Measurements from ENCODE around the gene MZF1.
"Not testable (repeated sequence)": the region's sequence is repeated elsewhere in the genome, so short reads cannot be mapped to it uniquely, and the experiment has no call there.

The MZF1 gene

DNA sequence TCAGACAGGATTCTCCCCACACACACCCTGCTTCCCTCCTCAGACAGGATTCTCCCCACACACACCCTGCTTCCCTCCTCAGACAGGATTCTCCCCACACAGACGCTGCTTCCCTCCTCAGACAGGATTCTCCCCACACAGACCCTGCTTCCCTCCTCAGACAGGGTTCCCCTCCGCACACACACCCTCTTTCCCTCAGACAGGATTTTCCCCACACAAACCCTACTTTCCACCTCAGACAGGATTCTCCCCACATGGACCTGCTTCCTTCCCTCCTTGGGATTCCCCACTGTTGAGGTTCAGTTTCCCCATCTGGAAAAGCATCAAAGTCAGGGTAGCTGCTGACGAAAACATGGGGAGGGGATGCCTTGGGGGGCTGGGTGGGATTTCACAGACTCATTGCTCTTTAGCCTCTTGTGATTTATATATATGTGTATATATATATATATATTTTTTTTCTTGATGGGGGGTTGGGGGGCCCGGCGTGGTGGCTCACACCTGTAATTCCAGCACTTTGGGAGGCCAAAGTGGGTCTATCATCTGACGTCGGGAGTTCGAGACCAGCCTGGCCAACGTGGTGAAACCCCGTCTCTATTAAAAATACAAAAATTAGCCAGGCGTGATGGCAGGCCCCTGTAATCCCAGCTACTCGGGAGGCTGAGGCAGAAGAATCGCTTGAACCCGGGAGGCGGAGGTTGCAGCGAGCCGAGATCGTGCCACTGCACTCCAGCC lies 30.3 kb downstream of the MZF1 start:
- not testable (repeated sequence) for DNase-seq (ENCODE audit: low spot score)

DNA sequence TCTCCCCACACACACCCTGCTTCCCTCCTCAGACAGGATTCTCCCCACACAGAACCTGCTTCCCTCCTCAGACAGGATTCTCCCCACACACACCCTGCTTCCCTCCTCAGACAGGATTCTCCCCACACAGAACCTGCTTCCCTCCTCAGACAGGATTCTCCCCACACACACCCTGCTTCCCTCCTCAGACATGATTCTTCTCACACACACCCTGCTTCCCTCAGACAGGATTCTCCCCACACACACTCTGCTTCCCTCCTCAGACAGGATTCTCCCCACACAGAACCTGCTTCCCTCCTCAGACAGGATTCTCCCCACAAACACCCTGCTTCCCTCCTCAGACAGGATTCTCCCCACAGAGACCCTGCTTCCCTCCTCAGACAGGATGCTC lies 34.0 kb downstream of the MZF1 start:
- not testable (repeated sequence) for DNase-seq (ENCODE audit: low spot score)

DNA sequence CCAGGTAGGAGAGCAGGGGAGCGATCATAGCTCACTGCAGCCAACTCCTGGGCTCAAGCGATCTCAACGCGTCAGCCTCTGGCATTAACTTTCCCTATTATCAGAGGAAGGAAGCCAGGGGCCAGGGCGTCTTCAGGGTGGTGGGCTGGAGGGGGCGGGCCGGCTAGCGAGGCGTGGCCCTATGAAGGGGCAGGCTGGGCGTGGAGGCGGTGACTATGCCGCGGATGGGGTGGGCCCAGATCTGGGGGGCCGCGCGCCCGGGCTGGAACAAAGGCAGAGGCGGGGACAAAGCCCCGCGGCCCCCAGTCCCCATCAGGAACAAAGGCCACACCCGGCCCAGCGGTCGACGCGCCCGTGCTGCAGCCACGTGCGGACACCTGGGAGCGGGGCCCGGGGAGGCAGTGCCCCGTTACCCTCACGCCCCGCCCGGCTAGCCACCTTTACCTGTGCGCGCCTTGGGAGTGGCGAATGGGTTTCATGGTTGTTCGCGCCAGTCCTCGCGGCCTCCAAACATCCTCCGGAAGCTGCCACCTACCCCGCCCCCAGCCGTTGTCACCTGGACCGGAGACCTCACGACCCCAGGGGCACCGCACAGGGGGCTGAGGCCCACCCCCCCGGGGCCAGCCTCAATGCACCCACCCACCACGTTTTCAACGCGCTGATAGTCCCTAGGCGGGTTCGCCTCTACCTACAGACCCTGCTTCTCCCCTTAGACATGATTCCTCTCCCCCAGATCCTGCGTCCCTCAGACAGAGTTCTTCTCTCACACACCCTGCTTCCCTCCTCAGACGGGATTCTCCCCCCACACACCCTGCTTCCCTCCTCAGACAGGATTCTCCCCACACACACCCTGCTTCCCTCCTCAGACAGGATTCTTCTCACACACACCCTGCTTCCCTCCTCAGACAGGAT lies 34.6 kb downstream of the MZF1 start:
- no peak for DNase-seq (ENCODE audit: low spot score)

DNA sequence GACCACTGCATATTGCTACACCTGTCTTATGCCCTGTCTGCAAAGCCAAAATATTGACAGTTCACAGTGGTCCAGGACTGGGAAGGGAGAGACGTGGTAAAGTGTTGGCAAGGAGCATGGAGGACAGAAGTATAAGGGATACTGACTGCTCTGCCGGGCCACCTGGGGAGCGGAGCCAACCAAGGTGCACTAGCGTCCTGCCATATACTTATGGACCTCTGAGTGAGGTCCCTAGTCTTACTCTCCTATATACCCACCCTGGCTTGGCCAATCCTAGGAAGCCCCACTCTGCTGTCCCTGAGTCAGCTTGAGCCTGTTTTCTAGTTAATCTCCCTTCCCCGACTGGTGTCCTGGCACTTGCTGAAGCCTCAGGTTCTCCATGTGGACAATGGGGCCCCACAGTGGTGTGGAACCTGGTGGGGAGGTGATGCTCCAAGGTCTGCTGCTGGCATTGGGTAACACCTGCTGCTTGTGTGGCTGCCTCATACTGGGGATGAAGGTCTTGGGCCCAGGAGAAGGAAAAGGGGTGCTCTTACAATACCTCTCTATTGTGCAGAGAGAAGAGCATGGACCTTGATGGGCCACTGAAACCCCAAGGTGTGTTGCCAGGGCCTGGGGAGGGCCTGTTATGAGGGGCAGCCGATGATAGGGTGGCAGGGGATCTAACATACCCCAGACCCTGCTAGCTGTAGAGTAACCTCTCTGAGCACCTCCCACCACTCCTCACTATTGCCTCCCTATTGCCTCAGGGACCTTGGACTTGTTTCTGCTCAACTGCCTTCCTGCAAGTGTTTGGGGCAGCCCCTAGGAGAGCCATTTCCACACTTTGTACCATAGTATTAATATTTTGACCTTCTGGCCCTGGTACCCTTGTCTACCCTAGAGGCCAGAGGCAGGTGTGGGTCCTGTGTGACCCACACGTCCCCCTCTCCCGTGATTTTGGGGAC lies 36.0 kb downstream of the MZF1 start:
- no peak for DNase-seq (ENCODE audit: low spot score)

DNA sequence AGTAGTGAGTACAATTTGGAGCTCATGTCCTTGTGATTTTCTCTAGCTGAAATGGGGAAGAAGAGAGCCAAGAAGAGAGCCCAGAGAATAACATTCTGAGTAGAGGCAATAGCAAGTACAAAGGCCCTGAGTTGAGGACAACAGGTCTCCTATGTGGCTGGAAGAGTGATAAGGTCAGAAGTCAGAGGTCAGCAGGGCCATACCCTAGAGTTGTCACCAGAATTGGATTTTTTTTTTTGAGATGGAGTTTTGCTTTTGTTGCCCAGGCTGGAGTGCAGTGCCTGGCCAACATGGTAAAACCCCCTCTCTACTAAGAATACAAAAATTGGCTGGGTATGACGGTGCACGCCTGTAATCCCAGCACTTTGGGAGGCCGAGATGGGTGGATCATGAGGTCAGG lies 37.3 kb downstream of the MZF1 start:
- DNase-seq (ENCODE audit: low spot score), result no peak

DNA sequence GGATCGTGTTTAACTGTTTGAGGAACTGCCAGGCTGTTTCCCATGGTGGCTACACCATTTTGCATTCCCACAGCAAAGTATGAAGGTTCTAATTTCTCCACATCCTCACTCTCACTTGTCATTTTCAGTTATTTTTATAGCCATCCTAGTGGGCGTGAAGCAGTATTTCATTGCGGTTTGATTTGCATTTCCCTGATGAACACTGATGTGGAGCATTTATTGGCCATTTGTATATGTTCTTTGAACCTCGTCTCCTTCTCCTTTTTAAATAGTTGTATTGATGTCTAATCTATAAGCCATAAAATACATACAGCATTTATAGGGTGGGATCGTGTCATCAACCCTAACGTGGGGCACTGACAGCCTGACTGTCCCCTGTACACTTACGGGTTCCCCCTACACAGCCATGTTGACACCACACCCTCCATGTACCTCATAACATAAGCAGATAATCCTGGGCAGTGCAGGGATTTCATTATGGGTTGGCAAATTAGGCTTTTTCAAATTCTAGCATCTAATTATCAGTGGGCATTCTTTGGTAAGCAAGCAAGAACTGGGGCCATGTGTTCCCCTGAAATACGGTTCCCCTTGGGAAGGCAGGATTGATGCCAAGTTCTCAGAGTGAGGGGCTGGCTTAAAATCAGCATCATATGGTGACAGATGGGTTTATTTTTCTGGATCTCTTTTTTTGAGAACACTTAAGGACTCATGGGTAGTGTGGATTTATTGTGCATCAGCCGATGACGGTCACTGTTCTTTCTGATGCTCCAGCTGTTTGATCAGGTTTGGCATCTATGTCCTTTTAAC lies 41.9 kb downstream of the MZF1 start:
- DNase-seq (ENCODE audit: low spot score), result no peak

DNA sequence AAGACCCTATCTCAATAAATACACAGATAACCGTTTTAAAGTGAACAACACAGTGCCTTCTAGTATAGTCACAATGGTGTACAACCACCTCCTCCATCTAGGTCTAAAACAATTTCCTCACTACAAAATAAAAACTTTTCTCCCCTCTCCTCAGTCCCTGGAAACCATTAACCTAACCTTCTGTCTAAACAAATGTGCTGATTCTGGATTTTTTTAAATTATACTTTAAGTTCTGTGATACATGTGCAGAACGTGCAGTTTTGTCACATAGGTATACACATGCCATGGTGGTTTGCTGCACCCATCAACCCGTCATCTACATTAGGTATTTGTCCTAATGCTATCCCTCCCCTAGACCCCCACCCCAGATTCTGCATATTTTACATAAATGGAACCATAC lies 43.7 kb downstream of the MZF1 start:
- no peak for DNase-seq (ENCODE audit: low spot score)

DNA sequence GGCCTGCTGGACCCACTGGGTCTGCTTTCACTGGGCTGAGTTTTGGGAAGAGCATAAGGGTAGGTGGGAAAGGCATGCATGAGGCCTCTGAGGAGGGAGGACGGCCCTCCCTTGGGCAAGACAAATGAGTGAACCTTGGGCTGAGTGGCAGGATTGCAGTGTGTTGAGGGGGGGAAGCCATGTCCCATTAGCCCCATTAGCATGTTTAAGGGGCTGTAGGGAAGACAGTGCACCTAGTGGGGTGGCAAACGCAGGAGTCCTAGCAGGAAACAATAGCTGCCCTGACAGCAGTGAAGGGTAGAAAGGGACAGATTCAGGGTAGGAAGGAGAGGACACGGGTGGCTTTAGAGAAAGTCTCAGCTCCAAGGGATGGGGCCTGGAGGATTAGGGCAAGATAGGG lies 50.4 kb downstream of the MZF1 start:
- DNase-seq (ENCODE audit: low spot score), result no peak

DNA sequence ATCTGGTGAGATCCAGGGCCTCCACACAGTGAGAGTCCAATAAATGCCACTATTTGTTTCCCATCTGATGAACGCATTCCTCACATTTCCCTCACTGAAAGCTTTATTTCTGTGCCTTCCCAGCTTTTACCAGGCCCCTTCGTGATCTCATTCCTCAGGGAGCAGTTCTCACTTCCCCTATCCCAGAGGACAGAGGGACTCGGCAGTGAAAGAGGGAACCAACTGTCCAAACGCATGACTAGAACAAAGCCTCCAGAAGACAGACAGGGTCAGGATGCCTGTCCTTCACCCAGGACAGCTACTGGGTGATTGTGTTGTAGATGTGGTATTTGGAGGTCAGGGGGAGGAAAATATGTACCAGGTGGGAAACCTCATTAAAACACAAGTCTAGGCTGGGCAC lies 51.5 kb downstream of the MZF1 start:
- no peak for DNase-seq (ENCODE audit: low spot score)

DNA sequence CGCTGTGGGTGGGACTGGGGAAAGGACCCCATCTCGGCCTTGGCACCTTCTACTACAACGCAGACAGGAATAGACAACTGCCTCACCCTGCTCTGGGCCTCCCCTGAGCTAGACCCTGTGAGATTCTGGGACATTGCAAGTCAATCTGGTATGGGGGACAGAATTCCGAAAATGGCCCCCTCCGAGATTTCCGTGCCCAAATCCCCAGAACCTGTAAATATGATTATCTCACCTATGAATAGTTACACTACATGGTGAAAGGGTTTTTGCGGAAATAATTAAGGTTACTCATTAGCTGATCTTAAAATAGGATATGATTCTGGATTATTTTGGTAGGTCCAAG lies 52.9 kb downstream of the MZF1 start:
- DNase-seq (ENCODE audit: low spot score), result no peak

DNA sequence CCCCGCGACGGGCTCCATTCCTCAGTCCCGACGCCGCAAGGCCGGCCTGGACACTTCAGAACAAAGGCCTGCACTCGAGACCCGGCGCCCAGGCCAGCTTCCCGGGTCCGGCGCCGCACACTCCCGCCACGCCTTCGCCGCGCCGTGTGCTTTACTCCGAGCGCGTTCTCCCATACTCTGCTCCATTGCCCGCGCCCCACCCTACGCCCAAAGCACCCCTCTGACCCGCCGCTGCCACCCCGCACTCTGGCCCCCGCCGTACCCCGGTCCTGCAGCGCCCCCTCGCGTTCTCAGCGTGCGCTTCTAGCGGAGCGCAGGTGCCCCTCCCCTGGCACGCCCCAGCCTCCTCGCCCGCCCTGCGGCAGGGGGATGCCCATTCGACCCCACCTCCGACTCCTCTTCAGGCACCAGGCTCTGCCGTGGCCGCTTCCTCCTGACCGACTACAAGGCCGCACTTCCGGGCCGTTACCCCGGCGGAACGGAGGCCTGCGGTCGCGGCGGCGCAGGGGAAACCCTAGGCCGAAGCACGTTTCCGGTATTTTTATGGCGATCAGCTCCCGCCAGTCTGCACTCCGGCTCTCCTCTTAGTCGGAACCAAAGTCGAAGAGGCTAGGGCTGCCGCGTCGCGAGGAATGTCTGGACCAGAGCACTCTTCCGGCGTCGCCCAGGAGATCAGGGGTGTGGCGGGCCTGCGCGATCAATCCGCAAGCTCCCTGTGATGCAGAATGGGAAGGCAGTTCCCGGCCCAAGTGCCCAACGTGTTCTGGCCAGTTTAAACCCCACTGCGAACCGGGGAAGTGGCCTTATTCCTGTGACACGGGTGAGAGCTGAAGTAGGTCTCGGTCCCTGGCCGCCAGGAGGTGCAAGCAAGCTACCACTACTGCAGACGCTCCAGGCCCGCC lies 53.5 kb downstream of the MZF1 start, which contains the start of gene ZBTB45:
TSS of gene ZBTB45 (minus strand) at position 456 of the 902 bp plus-strand sequence. CDS start 2,137 bp downstream, outside the sequence.
- DNase-seq (ENCODE audit: low spot score), result peak; percentile 82

DNA sequence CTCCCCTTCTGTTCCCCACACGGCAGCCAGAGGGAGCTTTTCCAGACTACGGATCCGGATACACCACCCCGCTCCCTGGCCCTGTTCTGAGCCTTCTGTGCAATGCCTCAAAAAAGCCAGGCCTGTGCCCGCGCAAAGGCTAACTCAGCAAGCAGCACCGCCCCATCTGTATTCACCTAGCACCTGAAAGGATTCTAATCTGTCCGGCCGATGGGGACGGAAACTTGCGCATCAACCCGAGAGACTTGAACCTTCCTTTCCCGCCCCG lies 54.1 kb downstream of the MZF1 start:
- DNase-seq (ENCODE audit: low spot score), result peak; percentile 51

DNA sequence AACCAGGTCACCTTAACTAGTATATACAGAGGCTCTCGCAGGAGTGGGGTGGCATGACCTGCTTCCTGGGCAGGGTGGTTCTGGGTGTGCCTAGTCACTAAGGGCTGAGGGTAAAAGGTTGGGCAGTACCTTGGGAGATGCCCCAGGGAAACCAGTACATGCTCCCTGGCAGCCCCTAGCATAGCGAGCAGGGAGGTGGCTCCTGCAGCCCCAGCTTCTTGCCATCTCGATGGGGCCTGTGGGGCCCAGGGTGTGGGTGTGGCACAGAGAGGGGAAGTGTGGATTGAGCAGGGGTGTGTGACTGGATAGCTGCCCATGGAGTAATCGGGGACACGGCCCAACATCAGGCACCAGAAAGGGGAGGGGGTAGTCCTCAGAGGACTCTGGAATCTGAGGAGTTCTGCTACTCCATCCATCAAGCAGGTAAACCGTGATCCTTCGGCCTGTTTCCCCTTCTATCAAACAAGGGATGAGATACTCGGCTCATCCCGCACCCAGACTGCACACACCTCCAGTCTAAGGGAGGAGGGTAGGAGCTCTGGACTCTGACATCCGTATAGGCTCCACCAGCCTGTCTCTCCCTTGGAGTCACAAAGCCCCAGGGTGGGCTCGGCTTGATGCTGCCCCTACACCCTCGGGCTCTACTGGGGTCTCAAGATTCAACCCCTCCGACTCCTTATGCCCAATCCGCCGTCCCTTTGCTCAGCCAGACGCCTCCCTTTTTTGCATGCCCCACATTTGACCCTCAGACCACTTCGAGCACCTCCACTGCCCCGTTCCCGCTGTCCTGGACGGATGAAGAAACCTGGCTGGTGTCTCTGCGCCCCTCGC lies 54.7 kb downstream of the MZF1 start:
- DNase-seq (ENCODE audit: low spot score), result no peak

DNA sequence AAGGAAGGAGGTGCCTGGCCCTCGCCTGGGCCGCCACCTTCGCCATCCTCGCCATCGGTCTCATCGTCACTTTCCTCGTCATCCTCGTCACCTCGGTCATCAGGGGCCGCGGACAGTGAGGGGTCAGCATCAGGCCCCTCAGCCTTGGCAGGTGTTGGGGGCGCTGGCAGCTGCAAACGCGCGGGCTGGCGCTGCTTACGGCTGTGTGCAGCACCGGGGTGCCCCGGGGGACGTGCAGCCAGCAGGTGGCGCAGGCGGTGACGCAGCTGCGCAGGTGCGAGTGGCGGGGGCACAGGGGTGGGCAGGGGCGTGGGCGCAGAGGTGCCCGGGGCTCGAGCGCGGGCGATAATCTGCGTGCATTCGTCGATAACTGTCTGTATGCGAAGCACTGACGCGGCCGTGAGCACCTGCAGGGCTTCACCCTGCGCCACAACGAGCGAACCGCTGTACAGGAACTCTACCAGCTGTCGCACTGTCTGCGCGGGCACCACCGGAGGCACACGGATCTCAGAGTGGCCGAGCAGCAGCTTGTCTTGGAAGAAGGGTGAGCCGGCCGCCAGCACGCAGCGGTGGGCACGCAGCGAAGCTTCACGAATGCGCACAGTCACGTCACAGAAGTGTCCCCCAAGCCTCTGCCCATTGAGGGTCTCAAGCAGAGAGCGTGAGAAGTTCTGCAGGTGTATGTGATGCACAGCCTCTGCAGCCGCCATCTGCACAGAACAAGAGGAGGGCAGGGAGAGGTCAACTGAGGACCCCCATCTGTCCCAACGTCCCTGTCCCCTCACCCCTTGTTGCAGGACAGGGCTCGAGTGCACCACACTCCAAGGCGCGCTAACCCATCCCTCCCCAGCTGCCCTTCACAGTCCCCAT lies 55.9 kb downstream of the MZF1 start:
- DNase-seq (ENCODE audit: low spot score), result no peak

DNA sequence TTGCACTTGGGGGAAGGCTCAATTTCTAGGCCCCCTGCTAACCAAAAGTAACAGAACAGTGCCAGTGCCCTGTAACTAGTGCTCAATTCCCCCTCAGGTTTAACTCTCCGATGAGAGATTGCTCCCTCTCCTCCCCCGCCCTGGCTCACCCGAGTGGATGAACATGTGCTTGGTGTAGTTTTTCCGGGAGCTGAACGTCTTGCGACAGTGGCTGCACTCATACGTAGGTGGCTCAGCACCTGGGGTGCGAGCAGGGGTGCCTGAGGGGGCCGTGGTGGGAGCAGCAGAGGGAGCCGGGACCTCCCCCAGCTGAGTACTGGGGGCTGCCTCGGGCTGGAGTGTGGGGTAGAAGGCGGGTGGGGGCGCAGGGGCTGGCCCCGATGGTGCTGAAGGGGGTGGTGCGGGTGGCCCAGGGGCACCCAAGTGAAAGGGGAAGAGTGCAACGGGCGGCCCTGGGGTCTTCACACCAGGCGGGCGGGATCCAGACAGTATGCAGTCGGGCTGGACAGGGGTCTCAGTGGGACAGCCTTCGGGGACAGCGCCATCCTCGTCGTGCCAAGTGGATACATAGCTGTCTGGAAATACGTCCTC lies 56.8 kb downstream of the MZF1 start:
- DNase-seq (ENCODE audit: low spot score), result no peak

DNA sequence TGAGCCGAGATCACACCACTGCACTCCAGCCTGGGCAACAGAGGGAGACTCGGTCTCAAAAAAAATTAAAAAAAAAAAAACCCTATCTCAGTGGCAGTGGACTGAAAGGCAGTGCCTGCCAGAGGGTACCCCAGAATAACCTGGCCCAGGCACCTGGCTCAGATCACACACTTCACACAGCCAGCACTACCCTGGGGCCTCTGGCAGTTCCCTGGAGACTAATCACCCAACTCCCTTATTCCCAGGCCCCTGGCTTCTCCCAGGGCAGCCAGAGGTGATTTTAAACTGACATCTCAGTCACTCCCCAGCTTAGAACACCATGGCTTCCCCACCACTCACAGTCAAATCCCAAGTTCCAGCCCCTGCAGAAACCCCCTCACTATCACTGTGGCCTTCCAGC lies 57.9 kb downstream of the MZF1 start:
- no peak for DNase-seq (ENCODE audit: low spot score)

DNA sequence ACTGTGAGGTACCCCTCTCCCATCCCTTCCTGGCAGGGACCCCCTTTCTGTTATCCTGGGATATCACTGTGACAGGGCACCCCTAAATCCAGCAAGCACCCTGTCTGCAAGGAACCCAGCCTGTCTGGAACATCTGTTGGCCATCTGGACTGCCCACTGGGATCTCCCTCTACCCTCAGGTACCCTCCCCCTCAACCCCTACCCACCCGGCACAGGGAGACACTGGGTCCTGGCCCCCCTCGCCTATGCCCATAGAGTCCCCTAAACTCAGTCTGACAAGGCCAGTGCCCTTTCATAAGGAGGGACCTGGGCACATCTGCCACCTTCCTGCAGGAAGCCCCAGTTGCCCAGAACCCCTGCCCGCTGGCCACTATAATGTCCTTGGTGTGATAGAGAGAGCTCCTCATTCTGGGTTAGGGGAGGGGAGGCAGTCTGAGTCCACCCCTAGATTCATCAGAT lies 58.5 kb downstream of the MZF1 start:
- DNase-seq (ENCODE audit: low spot score), result no peak

Measured in hematopoietic multipotent progenitor cell treated with erythropoietin and hydrocortisone succinate and interleukin-3 and kit ligand, for 15 days (in vitro differentiated cells).